Measurements from ENCODE around the gene PRPH2.

GRCh38 chr6:42702200-42702599, 20.2 kb downstream of the PRPH2 start:
- TF ChIP-seq POLR2A (IDR thresholded peaks at IDR 0.05): no peak
- no peak for TF ChIP-seq POLR2AphosphoS5 (IDR thresholded peaks at IDR 0.05)

All from stomach (tissue), 4 donors.